HG03280 (cell line): Measurements from ENCODE around the gene PXMP2.
A peak's percentile ranks its signal among the peaks of the same experiment; 100 is the strongest.
"Not testable (repeated sequence)": the region's sequence is repeated elsewhere in the genome, so short reads cannot be mapped to it uniquely, and the experiment has no call there.

ENCODE experiments used
- ATAC-seq: cut with Tn5 transposase; IDR thresholded peaks from one replicate; pipeline ENCODE4 v1.9.1; 2021; ENCODE audit warnings: mild to moderate bottlenecking, moderate library complexity; ENCODE audit not compliant: unreplicated experiment

The PXMP2 gene

GRCh38 chr12:132690112-132690511, 2.7 kb downstream of the PXMP2 start:
- no peak for ATAC-seq

- ATAC-seq: not testable (repeated sequence)
Observed at GRCh38 chr12:132692030-132692429, 4.6 kb downstream of the PXMP2 start.

- ATAC-seq: not testable (repeated sequence)
Observed at GRCh38 chr12:132694888-132695287, 7.5 kb downstream of the PXMP2 start.

- no peak for ATAC-seq
Observed at GRCh38 chr12:132695431-132695830, 8.0 kb downstream of the PXMP2 start.

GRCh38 chr12:132698341-132698740, 11.0 kb downstream of the PXMP2 start:
- no peak for ATAC-seq

- no peak for ATAC-seq
Observed at GRCh38 chr12:132700212-132700822, 12.9 kb downstream of the PXMP2 start.

GRCh38 chr12:132702640-132703039, 15.3 kb downstream of the PXMP2 start:
- ATAC-seq: no peak

- ATAC-seq: no peak
Observed at GRCh38 chr12:132703641-132704040, 16.3 kb downstream of the PXMP2 start.

GRCh38 chr12:132707241-132707640, 19.9 kb downstream of the PXMP2 start:
- ATAC-seq: no peak

GRCh38 chr12:132708150-132708549, 20.8 kb downstream of the PXMP2 start:
- ATAC-seq: no peak

GRCh38 chr12:132710043-132710404, 22.6 kb downstream of the PXMP2 start:
- peak; percentile 22 for ATAC-seq

GRCh38 chr12:132710405-132711079, 23.2 kb downstream of the PXMP2 start, which contains the start of gene PGAM5:
Gene PGAM5, plus strand, starts transcription at chr12:132710842. Its CDS starts 35 bp downstream, at chr12:132710877.
- peak; percentile 91 for ATAC-seq

GRCh38 chr12:132711080-132711843, 23.9 kb downstream of the PXMP2 start:
- ATAC-seq: peak; percentile 24

GRCh38 chr12:132713123-132713522, 25.7 kb downstream of the PXMP2 start:
- no peak for ATAC-seq

GRCh38 chr12:132715874-132716273, 28.5 kb downstream of the PXMP2 start:
- ATAC-seq: no peak

- no peak for ATAC-seq
Observed at GRCh38 chr12:132716356-132716755, 29.0 kb downstream of the PXMP2 start.

- ATAC-seq: no peak
Observed at GRCh38 chr12:132717011-132717410, 29.6 kb downstream of the PXMP2 start.

GRCh38 chr12:132717531-132718387, 30.4 kb downstream of the PXMP2 start:
- ATAC-seq: no peak

GRCh38 chr12:132718644-132719043, 31.3 kb downstream of the PXMP2 start:
- no peak for ATAC-seq

GRCh38 chr12:132719141-132719953, 32.0 kb downstream of the PXMP2 start:
- ATAC-seq: no peak
